Lower leg skin (tissue), 3 donors: ENCODE measurements around the gene IKBKE.

Source experiments
- CTCF ChIP-seq, 3 donors: fragments of 450-650 bp; IDR thresholded peaks; one replicate each; pipeline ENCODE4 v1.5.1; 2016; ENCODE audit warnings: antibody characterized with exemption in 3 of 3, mild to moderate bottlenecking in 3 of 3, moderate library complexity in 2 of 3
- POLR2A ChIP-seq, 2 donors: fragments of 450-650 bp; IDR thresholded peaks; one replicate each; pipeline ENCODE4 v1.6.1; 2016 to 2017; ENCODE audit warnings: antibody characterized with exemption in 2 of 2, mild to moderate bottlenecking in 1 of 2, moderate library complexity in 1 of 2

GRCh38 chr1:206460836-206461426 is 9.3 kb upstream of the IKBKE start:
- TF ChIP-seq CTCF (IDR thresholded peaks at IDR 0.05) (no peak), POLR2A (IDR thresholded peaks at IDR 0.05) (no peak)
